HG03045 (cell line): ENCODE results near the gene ADAMTS6.

Experiments used
- ATAC-seq: cut with Tn5 transposase; IDR thresholded peaks from one replicate; pipeline ENCODE4 v1.9.1; 2021; ENCODE audit warnings: mild to moderate bottlenecking, moderate library complexity; ENCODE audit not compliant: unreplicated experiment

Gene ADAMTS6

GRCh38 chr5:65292196-65292595 lies 189.5 kb downstream of the ADAMTS6 start:
- no peak for ATAC-seq

GRCh38 chr5:65290677-65291076 lies 191.0 kb downstream of the ADAMTS6 start:
- ATAC-seq: no peak

DNA sequence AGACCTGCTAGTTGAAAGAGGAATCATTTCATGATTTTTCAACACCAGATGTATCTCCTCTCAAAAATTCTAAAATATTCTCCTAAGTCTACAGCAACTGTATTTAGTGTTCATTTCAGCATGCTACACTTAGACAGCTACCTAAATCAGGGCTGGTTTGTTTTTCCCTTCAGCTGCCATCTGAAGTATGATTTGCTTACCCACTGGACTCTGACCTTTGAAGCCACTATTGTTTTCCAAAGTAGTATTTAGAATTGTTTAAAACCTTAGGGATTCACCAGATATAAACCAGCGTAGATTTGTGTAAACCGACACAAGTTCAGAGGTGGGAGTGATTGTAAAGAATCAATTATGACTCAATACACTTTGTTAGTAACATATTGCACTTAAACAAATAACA lies 193.1 kb downstream of the ADAMTS6 start:
- no peak for ATAC-seq

DNA sequence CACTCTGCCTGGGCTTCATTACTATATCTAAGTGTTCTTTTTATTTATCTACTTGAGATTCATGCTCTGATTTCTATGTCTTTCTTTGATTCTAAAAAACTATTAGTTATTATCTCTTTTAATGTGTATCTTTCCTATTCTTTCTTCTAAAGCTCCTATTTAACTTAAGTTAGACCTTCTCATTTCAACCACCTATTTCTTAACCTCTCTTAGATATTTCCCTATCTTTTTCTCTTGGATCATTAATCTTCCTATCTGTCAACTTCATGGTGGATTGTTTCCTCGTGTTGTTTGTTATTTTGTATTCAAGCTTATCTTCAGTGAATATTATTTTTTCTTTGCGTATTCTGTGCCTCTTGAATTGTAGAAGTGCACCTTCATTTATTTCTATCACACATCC lies 202.1 kb downstream of the ADAMTS6 start:
- ATAC-seq: no peak

DNA sequence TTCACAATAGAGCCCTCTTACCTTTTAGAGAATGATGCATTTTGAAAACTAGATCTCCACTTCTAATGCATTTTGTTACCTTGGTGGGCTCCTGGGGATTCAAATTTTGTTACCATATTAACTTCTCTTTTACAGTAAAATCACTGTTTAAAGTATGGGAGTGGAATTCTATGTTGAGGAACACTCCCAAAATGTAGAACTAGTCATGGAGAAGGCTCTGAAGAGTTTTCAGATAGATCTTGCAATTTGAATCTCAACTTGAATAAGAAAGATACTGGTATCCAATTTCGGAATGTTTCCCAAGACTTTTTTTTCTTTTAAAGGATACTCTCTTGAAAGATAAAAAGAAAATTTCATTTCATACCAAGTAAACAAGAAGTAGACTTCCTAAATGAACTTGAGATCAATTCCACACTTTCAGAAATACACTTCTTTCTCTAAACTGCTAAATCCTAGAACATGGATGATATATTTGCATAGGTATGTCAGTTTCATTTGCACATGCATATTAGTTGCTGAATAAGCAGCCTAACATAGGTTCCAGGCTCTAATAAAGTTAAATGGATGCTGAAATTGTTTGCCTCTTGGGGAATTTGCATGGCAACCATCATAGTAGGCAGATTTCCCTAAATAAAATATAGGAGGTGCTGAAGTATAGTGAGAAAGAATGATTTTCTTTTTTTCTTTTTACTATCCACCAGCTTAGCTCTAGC lies 205.4 kb downstream of the ADAMTS6 start:
- ATAC-seq: no peak

GRCh38 chr5:65271906-65272305 lies 209.8 kb downstream of the ADAMTS6 start:
- ATAC-seq: no peak

GRCh38 chr5:65268525-65268924 lies 213.2 kb downstream of the ADAMTS6 start:
- ATAC-seq: no peak

DNA sequence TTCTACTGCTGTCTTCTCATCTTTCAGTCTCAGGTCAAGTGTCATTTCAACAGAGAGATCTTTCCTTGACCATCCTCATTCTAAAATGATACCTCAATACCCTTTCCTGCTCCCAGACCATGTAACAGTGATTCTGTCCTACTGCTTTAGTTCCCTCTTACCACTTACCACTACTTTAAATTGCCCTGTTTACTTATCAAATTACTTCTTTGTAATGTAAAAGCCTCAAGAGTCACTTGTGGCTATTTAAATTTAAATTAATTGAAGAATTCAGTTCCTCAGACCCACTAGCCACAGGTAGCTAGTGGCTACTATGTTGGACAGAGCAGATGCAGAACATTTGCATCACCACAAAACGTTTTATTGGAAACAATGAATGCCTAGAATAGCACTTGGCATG lies 217.3 kb downstream of the ADAMTS6 start:
- ATAC-seq: no peak

- ATAC-seq: no peak
Observed at GRCh38 chr5:65263321-65263720, 218.4 kb downstream of the ADAMTS6 start.

GRCh38 chr5:65262649-65263059 lies 219.1 kb downstream of the ADAMTS6 start:
- no peak for ATAC-seq

- no peak for ATAC-seq
Observed at GRCh38 chr5:65262096-65262495, 219.6 kb downstream of the ADAMTS6 start.

GRCh38 chr5:65261499-65261898 lies 220.2 kb downstream of the ADAMTS6 start:
- no peak for ATAC-seq

DNA sequence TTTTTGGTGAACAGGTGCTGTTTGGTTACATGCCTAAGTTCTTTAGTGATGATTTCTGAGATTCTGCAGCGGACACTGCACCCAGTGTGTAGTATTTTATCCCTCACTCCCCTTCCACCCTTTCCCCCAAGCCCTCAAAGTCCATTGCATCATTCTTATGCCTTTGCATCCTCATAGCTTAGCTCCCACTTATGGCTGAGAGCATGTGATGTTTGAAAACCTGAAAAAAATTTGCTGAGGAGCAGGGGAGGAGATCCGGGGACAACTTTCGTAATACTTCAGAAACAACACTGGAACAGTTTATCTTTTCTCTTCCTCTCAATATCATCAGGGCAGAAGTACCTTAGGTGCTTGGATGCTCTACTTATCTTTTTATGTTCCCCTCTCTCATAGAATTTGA lies 226.4 kb downstream of the ADAMTS6 start:
- ATAC-seq: no peak

GRCh38 chr5:65252977-65253376 lies 228.7 kb downstream of the ADAMTS6 start:
- no peak for ATAC-seq

DNA sequence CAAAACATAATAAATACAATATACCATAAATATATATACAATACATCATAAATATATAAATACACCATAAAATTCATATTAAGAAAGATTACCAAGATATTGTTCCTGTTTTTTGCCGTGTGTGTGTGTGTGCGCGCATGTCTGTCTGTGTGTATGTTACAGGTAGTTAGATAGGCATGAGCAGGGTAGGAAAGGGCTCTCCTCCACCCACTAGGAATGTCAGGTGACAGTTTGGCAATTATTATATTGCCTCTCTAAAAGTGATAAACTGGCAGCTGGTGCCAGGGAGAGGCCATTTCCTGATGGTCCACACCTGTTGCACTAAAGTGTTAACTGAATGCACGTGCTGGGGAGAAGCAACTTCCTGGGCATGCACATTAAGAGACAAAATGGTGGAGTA lies 232.8 kb downstream of the ADAMTS6 start:
- ATAC-seq: no peak

DNA sequence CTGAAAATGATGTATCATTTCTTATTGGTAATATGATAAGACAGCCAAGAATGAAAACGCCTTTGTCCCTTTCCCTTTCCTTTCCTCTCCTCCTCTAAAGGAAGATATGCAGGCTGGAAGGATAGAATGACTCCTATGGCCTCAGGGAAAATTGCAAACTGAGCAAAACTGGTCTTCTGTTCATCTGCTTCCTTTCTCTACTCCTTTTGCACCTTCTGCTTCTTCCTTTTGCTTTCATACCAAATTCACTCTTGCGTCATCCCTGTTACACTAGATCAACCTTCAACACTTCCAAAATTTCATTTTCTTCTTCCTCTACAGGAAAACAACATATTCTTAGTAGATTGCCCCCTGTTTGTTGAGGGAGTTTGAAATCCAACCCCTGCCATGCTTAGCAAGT lies 234.1 kb downstream of the ADAMTS6 start:
- ATAC-seq: no peak

DNA sequence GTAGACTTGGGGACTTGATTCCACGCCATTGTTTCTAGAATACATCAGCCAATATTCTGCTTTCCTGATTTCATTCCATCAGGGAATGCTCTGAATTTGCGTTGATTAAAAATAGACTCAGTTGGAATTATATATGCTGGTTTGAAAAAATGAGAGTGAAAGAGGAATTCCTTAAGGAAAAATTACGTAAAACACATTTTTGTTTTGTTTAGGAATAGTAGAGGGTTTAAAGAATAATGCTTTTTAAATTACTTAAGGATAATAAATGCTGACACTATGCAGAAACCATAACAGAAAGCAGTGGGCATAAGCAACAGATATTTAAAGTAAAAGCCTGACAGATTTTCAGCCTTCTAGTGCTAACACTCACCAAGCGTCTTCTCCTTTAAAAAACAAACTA lies 235.0 kb downstream of the ADAMTS6 start:
- ATAC-seq: no peak

GRCh38 chr5:65244031-65244430 lies 237.7 kb downstream of the ADAMTS6 start:
- no peak for ATAC-seq

DNA sequence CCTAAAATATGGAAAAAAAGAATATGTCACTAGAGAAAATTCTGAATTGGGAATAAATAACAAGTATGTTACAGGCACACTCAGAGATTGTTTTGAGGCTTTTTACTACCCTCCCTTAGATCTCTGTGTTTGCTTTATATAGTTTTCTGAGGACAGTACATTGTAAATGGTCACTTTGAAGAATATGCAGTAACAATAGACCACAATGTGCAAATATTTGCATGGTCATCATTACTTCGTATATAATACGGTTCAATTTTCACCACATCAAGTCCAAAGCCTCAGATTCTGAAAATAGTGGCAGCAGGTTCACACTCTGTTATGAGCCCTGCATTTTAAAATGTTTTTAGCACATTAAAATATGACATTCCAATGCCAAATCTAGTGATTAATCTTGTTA lies 238.6 kb downstream of the ADAMTS6 start:
- no peak for ATAC-seq

DNA sequence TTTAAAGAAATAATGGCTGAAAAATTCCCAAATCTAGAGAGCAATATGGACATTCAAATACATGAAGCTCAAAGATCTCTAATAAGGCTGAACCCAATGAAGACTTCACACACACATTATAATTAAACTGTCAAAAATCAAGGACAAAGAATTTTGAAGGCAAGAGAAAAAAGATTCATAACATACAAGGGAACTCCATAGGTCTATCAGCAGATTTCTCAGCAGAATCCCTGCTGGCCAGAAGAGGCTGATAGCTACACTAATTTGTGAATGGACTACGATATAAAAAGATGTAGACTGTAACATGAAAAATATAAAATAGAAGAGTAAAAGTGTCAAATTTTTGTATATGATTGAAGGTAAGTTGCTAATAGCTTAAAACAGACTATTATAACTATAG lies 251.9 kb downstream of the ADAMTS6 start:
- ATAC-seq: no peak

- ATAC-seq: no peak
Observed at GRCh38 chr5:65213921-65214525, 267.7 kb downstream of the ADAMTS6 start.

DNA sequence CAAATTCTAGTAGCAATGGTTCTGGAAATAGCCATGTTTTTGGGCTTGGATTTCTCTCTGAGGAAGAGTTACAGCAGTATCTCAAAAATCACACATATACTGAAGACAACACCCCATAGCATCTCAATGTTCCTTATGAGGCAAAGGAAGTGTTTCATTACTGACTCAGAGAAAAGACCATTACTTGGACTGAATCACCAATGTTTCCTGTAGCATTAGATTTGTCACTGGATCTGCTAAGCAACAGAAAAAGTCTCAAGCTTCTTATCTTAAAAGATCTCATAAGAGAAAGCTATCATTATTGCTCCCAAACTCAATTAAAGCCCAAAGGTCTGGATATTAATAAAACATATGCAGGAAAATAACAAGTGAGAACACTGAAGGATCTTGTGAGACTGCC lies 272.4 kb downstream of the ADAMTS6 start:
- no peak for ATAC-seq

DNA sequence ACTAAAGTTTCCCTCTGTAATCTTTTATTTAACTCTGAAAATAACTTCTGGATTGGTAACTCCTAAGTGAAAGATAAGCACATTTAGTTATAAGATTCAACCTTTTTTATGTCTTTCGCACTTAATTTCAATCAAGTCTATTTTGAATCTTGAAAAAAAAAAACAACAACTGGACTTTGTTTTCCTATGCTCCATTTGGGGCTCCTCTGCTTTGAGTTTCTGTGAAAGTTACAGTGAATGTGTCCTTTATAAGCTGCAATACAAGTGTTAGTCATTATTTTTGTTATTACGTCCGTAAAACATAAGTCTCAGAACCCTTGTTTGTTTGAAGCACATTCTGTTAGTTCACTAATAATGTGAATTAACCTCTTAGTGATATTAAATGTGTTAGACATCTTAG lies 276.8 kb downstream of the ADAMTS6 start:
- ATAC-seq: no peak
